GM21447 (cell line): ENCODE measurements around the gene DDIAS.
"Not testable (repeated sequence)": the region's sequence is repeated elsewhere in the genome, so short reads cannot be mapped to it uniquely, and the experiment has no call there.

ENCODE experiments used
- ATAC-seq: cut with Tn5 transposase; IDR thresholded peaks from one replicate; pipeline ENCODE4 v1.9.1; 2021; ENCODE audit not compliant: unreplicated experiment

The DDIAS gene

DNA sequence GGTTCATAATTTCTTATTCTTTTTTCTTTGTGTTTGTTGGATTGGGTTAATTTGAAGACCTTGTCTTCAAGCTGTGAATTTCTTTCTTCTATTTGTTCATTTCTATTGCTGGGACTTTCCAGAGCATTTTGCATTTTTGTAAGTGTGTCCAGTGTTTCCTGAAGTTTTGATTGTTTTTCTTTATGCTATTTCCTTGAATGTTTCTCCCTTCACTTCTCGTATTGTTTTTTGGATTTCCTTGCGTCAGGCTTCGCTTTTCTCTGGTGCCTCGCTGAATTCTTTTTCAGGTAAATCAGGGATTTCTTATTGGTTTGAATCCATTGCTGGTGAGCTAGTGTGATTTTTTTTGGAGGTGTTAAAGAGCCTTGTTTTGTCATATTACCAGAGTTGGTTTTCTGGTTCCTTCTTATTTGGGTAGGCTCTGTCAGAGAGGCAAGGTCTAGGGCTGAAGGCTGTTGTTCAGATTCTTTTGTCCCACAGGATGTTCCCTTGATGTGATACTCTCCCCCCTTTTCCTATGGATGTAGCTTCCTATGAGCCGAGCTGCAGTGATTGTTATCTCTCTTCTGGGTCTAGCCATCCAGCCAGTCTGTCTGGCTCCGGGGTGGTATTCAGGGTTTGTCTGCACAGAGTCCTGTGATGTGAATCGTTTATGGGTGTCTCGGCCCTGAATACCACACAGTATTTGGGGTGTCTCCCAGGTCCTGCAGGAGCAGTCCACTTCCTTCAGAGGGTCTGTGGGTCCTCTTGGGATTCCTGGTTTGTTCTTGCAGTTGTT, 21.0 kb downstream of the DDIAS start:
- not testable (repeated sequence) for ATAC-seq

DNA sequence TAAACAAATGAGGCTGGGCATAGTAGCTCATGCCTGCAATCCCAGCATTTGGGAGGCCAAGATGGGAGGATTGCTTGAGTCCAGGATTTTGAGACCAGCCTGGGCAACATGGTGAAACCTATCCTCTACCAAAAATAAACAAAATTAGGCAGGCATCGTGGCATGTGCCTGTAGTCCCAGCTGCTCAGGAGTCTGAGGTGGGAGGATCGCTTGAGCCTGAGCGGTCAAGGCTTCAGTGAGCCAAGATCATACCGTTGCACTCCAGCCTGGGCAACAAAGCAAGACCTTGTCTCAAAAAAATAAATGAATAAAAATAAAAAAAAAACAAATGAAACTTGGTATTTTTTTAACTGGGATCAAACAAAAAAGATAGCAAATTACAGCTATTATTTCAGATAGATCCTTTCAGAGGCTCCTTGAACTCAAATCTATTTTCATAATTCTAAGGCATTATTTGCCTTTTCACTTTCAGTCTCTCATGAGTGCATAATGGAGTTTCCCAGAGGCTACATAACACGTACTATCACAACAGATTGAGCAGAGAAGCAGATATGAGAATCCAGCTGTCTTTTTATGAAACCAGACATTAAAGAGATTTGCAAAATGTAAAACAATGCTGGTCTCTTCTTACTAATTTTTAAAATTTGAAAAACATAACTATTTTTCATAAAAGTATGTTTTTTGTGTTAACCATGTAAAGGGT, 23.1 kb downstream of the DDIAS start:
- ATAC-seq: no peak

DNA sequence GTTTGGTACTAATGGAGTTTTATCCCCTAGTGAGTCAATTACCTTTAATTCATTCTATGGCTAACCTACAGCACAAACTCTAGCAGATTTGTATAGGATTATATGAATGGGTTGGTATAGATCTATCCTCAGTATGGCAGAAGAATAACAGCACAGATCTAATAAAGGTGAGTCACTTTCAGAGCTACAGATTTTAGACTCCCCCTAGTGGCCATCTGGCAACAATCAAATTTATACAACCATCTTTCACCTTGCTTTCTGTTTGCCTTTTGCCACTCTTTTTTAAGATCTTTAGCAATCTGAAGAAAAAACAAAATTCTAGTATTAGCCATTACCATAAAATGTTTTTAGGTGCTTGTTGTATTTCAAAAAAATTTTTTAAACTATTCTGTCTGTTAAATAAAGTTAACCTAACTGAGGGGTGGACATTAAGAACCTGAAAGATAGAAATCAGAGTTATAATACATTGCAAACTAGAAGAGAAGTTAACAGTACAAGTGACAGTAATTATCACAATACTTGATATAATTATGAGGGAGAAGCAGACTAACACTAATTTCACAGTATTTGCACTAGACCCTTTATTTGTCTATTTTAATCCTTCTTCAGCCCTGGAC, 25.8 kb downstream of the DDIAS start:
- peak; percentile 80 for ATAC-seq

DNA sequence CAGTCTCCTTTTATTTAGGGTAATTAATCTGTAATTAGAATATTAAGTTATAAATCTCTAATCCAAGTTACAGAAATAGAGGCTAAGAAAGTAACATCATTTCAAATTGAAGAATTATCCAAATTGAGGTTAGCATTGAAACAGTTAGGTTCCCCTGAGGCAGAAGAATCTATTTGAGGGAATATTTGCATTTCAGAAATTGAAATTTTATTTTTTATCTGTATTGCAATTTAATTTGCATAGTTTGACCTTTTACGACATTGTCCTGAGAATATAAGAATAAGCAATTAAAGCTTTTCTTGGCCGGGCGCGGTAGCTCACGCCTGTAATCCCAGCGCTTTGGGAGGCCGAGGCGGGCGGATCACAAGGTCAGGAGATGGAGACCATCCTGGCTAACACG, 27.6 kb downstream of the DDIAS start:
- no peak for ATAC-seq

DNA sequence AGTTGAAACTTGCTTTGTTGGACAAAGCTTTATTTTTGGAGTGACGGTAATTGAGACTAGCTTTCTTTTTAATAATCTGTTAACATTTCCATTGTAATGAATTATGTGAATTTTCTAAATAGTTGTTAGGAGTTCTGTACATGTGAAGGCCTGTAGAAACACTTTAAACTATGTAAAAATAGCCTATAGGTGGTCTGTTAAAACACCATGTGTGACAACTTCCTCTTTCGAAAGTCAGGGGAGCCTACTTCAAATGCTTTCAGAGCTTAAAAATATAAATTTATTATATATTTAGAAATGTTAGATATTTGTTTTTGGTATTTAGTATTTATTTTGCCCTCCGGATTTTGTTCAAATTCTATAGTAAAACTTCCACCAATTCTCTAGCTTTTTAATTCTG, 28.7 kb downstream of the DDIAS start:
- peak; percentile 52 for ATAC-seq

DNA sequence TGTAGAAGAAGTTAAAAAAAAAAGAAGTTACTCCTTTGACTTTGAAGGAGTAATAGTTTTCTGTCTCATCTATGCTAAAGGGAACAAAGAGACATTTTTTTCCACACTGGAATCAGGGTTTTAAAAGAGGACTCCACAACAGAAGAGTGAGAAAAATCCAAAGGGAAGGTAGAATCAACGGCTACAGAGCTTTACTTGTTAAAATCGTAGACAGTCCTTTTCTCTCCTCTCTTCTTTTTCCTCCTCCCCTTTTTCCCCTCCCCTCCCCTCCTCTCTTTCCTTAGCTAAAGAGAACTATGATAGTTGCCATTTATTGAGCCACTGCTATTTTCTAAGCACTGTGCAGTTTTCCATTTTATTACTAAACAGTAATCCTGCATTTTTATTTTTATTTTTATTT, 29.2 kb downstream of the DDIAS start:
- ATAC-seq: no peak

DNA sequence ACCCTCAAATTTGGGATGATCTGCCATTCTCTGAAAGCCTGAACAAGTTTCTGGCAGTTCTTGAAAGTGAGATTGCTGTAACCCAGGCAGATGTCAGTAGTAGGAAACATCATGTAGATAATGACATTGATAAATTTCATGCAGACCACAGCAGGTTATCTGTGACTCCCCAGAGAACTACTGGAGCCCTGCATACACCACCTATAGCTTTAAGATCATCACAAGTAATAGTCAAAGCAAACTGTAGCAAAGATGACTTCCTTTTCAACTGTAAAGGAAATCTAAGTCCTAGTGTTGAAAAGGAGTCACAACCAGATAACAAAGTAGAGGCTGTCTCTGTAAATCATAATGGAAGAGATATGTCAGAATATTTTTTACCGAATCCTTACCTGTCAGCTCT, 31.0 kb downstream of the DDIAS start:
- no peak for ATAC-seq

DNA sequence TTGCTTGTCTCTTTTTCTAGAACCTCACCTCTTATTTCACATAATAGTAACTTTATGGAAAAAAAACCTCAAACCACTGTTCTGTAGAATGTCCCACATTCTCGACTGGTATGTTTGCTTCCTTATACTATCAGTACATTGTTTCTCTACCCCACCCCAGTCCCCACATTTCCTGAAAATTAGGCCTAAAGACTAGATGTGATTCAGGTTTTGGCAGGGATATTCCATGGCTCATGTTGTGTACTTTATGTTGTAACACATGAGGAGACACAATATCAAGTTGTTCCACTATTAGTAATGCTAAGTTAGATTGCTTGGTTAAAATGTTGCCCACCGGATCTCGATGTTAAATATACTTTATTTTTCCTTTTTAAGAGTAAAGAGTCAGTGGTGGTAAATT, 34.7 kb downstream of the DDIAS start:
- no peak for ATAC-seq

DNA sequence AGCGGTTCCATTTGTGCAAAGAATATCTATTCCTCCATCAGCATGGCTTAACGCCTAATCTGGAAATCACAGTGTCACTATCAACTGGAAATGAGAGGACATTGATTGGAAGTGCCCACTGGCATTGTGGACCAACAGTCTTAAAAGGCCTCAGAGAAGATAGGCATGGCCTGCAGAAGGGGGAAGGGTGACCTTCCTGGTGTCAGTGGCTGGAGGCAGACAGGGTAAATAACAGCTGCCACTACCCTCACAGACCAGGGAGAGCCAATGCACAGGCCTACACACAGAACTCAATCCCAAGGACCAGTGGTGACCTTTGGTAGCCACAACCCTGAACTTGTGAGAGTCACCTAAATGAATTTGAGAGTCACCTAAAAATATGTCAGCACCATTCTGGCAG, 36.0 kb downstream of the DDIAS start:
- ATAC-seq: no peak

DNA sequence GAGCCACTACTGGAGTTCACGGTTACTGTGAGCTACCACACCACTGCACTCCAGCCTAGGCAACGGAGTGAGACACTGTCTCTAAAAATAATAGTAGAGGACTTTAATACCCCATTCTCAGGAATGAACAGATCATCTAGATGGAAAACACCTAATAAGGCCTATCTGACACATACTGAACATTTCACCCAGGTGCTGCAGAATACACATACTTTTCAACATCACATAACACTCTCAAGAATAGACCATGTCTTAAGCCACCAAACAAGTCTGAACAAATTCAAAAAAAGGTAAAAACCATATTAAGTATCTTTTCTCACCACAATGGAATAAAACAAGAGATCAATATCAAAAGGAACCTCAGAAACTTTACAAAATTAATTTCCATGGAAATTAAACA, 37.9 kb downstream of the DDIAS start:
- no peak for ATAC-seq

DNA sequence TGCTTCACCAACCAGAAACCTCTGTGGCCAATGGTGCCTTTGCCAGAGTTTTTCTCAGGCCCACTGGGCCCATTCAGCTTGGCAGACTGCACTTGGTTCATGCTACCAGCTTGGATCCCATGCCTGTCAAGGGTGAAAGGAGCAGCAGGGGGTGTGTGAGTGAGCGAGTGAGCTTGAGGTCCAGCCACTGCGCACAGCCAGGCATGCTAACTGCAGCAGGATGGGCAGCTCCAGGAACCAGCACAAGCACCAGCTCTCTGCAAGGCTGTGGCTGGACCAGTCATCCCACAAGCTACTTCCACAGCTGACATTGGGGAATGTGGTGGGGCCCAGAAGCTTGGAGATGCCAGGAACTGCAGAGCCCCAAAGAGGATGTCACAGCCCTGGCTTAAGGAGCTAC, 40.8 kb downstream of the DDIAS start:
- no peak for ATAC-seq

DNA sequence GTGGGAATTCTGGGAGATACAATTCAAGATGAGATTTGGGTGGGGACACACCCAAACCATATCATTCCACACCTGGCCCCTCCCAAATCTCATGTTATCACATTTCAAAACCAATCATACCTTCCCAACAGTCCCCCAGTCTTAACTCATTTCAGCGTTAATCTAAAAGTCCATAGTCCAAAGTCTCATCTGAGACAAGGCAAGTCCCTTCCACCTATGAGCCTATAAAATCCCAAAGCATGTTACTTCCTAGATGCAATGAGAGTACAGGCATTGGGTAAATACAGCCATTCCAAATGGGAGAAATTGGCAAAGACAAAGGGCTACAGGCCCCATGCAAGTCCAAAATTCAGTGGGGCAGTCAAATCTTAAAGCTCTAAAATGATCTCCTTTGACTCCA, 41.9 kb downstream of the DDIAS start:
- not testable (repeated sequence) for ATAC-seq

DNA sequence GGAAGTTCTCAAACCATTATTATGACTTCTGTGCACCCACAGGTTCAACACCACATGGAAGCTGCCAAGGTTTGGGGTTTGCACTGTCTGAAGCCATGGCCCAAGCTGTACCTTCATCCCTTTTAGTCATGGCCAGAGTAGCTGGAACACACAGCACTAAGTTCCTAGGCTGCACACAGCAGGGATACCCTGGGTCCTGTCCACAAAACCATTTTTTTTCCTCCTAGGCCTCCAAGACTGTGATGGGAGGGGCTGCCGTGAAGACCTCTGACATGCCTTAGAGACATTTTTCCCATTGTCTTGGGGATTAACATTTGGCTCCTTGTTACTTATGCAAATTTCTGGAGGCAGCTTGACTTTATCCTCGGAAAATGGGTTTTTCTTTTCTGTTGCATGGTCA, 42.7 kb downstream of the DDIAS start:
- ATAC-seq: no peak

DNA sequence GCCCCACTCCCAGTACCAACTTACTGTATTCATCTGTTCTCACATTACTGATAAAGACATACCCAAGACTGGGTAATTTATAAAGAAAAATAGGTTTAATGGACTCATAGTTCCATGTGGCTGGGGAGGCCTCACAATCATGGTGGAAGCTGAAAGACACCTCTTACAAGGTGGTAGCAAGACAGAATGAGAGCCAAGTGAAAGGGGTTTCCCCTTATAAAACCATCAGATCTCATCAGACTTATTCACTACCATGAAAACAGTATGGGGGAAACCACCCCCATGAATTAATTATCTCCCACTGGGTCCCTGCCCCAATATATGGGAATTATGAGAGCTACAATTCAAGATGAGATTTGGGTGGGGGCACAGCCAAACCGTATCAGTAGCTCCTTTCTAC, 43.5 kb downstream of the DDIAS start:
- not testable (repeated sequence) for ATAC-seq

DNA sequence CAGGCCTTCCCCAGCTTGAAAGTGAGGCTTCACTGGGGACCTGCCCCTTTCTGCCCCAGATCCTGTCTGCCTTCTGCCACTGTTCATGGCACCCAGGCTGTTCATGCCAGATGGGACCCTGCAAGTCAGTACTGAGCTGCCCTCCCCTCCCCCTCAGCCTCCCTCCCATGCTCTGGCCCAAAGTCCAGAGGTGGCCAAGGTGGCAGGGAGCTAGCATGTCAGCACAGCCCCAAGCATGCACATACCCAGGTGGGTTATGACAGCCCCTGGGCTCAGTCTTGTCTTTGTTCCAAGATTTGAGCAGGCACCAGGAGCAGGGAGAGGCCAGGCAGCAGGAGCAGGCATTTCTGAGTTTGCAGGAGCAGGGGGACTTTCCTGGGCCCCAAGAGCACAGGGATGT, 44.1 kb downstream of the DDIAS start:
- no peak for ATAC-seq

DNA sequence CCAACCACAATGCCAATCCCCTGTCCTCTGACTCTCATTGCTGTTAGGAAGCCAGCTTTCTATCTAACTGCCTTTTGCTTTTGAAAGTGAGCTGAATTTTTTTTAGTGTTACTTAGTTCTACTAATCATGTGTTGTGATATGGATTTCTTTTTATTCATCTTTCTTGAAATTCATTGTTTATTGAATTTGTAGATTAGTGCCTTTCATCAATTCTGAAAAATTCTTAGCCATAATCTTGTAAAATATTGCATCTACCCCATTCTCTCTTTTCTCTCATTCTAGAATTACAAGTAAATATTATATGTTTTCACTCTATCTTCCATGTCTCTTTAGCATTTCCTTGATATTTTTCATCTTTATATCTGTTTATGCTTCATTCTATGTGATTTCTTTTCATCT, 47.8 kb downstream of the DDIAS start:
- ATAC-seq: no peak

DNA sequence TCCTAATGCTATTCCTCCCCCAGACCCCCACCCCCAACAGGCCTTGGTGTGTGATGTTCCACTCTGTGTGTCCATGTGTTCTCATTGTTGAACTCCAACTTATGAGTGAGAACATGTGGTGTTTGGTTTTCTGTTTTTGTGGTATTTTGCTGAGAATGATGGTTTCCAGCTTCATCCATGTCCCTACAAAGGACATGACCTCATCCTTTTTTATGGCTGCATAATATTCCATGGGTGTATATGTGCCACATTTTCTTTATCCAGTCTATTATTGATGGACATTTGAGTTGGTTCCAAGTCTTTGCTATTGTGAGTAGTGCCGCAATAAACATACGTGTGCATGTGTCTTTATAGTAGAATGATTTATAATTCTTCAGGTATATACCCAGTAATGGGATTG, 49.0 kb downstream of the DDIAS start:
- ATAC-seq: not testable (repeated sequence)

DNA sequence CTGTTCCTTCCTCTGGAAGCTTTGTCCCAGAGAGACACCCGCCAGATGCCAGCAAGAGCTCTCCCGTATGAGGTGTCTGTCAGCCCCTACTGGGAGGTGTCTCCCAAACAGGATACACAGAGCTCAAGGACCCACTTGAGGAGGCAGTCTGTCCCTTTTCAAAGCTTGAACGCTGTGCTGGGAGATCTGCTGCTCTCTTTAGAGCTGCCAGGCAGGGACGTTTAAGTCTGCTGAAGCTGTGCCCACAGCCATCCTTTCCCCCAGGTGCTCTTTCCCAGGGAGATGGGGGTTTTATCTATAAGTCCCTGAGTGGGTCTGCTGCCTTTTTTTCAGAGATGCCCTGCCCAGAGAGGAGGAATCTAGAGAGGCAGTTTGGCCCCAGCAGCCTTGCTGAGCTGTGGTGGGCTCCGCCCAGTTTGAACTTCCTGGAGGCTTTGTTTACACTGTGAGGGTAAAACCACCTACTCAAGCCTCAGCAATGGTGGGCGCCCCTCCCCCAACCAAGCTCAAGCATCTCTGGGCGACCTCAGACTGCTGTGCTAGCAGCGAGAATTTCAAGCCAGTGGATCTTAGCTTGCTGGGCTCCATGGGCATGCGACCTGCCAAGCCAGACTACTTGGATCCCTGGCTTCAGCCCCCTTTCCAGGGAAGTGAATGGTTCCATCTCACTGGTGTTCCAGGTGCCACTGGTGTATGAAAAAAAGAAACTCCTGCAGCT, 54.4 kb downstream of the DDIAS start:
- not testable (repeated sequence) for ATAC-seq

DNA sequence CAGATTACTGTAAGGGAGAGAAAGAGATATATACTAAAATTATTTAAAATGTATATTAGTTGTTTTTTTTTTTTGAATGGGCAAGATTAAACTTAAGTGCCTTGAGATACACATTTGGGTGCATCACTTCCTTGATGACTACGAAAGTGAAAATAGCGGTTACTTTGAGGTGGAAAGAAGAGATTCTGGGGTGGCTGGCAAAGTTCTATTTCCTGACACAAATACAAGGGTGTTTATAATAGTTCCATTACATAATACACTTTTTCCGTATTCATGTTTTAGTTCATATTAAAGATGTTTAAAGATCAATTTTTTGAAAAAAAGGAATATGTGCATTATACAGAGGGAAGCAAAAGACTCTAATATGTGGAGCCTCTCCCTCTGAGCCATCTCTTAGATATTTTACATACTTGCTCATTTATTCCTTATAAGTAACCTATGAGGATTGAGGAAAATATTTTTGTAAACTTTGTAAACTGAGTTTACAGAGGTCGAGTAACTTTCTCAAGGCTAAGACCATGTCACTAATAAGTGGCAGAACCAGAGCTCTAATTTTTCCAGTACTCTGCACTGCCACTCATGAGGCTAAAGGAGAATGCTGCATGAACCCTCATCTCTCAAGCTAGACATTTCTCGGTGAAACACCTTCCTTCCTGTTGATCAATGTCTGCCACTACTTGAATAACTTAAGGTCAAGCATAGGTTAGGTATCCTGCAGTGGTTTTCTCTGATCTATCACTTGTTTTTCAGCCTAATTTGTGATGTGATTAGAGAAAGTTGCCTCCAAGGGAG, 58.6 kb downstream of the DDIAS start:
- ATAC-seq: peak; percentile 94

DNA sequence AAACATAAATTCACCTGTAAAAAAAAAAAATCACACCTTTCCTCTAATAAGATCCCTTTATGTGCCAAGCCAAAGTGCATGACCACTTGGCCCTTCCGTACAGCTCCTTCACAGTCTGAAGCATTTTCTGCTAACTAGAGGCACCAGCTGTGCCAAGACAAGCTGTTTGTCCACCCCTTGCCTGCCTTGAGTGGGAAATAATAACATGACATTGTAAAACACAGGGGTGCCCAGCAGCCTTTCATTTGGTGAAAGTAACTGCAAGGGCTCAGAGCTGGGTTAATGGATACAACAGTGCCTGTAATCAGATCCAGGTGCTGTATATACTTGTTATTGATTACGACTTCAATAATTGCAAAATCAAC, 59.2 kb downstream of the DDIAS start:
- ATAC-seq: peak; percentile 15

DNA sequence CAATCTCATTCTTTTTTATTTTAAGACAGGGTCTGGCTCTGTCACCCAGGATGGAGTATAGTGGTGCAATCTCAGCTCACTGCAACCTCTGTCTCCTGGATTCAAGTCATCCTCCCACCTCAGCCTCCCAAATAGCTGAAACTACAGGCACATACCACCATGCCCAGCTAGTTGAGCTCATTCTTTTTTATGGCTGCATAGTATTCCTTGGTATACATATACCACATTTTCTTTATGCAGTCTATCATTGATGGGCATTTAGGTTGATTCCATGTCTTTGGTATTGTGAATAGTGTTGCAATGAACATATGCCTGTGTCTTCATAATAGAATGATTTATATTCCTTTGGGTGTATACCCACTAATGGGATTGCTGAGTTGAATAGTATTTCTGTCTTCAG, 60.5 kb downstream of the DDIAS start:
- ATAC-seq: not testable (repeated sequence)
